GM18907 (cell line): ENCODE results near the gene EIF4E2.
"Not testable (repeated sequence)": the region's sequence is repeated elsewhere in the genome, so short reads cannot be mapped to it uniquely, and the experiment has no call there.

Source experiments
- ATAC-seq: cut with Tn5 transposase; IDR thresholded peaks from one replicate; pipeline ENCODE4 v1.9.1; 2021; ENCODE audit warnings: mild to moderate bottlenecking, moderate library complexity; ENCODE audit not compliant: unreplicated experiment

Gene EIF4E2

DNA sequence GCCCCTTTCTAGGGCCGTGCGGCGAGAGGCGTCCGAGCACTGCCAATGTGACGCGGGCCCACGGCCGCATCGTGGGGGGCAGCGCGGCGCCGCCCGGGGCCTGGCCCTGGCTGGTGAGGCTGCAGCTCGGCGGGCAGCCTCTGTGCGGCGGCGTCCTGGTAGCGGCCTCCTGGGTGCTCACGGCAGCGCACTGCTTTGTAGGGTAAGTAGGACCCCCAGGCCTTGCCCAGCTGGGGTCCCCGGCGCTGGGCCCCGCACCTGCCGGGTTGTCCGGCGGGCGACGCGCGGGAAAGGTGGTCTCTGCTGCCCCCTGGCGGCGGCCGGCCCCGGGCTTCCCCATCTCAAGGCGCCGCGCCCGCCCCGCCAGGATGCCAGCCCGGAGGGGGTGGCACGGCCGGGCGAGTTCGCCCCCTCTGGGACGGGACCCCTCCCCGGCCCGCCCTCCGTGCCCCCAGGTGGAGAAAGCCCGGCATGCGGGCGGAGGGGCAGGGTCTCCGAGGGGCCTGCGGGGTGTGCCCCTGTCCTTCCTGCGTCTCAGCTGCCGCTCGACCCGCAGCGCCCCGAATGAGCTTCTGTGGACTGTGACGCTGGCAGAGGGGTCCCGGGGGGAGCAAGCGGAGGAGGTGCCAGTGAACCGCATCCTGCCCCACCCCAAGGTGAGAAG, 28.4 kb upstream of the EIF4E2 start:
- ATAC-seq = no peak

GRCh38 chr2:232522623-232523401, 27.7 kb upstream of the EIF4E2 start:
- ATAC-seq = no peak

- ATAC-seq = no peak
Observed at GRCh38 chr2:232523402-232523681, 27.1 kb upstream of the EIF4E2 start.

- ATAC-seq = no peak
Observed at GRCh38 chr2:232523682-232524597, 26.5 kb upstream of the EIF4E2 start.

DNA sequence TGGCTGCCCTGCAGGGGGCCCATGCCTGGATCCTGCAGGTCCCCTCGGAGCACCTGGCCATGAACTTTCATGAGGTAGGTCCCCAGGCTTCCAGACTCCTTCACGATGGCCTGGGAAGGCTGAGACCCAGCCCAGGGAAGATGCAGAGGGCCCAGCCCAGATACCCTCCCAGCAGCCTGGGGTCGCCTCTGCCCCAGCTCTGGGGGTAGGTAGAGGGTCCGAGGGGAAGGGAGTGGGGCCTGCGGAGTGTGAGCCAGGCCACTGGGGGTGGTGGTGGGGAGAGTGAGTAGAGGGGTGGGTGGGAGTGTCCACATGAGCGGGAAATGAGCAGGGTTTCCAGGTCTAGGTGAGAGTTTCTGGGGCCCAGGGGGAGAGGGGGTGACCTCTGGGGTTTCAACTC, 25.7 kb upstream of the EIF4E2 start:
- no peak for ATAC-seq

GRCh38 chr2:232525199-232525598, 25.3 kb upstream of the EIF4E2 start:
- ATAC-seq = no peak

- ATAC-seq = no peak
Observed at GRCh38 chr2:232525791-232526371, 24.6 kb upstream of the EIF4E2 start, which contains the start of gene CHRND. Gene CHRND, plus strand, starts transcription at chr2:232526160. Its CDS starts 56 bp downstream, at chr2:232526216.

- ATAC-seq = no peak
Observed at GRCh38 chr2:232526372-232526941, 24.0 kb upstream of the EIF4E2 start.

DNA sequence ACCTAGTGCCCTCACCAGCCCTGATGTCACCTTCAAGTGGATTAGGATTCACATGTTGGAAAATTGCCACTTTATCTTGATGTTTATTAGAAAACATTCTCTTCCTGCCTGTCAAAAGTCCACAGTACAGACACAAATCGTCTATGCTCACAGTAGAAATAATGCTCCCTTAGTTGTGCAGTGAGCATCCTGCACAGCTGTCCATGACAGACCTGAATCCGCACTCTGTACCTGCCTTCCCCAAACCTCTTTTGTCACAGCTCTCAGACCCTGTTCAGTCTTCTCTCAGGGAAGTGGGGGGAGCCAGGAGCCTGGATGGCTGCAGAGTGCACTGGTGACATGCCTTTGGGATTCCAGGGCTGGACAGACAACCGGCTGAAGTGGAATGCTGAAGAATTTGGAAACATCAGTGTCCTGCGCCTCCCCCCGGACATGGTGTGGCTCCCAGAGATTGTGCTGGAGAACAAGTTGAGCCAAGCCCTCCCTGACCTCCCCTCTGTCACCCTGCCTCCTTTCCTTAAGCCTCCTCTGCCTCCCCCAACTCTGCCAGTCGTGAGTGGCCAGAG, 22.5 kb upstream of the EIF4E2 start:
- no peak for ATAC-seq

DNA sequence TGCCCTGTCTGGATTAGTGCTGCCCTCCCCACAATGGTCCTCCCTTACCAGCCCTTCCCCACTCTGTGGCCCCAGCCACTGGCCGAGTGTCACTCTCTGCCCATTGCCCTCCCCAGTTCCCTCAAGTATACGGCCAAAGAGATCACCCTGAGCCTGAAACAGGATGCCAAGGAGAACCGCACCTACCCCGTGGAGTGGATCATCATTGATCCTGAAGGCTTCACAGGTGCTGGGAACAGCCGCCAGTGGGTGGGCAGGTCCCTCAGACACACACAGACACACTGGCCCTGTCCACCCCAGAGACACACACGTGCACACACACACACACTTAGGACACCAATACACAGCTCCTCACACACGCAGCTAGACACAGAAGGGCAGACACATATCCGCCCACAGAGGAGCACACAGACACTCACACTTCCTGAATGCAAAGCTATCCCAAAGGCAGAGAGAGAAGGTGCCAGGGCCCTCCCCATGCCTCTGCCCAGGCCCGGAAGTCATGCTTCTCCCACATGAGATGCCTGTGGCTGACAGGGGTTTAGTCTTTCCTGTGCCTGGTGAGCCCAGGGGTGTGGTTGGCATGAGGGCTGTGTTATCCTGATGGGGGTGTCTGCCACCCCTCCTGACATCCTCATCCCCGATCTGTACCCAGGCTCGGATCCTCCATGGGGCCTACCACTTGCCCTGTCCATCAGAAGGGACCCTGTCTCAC, 21.6 kb upstream of the EIF4E2 start:
- ATAC-seq = no peak

GRCh38 chr2:232529806-232530547, 20.5 kb upstream of the EIF4E2 start:
- ATAC-seq = no peak

DNA sequence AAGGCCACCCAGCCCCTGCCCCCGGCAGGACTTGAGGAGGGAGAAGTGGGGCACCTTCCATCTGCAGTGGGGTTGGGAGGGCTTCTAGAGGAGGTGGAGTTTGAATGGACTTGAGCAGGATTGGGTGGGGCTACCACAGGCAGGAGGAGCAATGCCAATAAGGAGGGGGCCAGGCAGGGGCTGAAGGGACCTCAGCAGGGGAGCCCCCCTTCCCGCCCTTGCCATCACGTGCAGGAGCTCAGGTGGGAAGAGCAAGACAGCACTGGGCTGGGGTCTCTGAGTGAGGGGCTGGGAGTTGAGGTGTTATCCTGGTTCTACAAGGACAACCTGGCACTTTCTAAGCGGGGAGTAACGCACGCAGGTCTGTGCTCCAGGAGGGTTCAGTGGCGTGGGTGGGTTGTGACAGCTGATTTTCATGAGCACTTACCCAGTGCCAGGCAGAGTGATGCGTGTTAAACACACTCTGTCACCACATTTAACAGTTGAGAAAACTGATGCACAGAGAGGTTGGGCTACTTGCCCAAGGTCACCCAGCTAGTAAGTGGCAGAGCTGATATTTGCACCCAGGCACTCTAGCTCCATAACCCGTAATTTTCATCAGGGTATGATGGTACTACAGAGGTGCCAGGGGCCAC, 19.7 kb upstream of the EIF4E2 start:
- ATAC-seq = no peak

GRCh38 chr2:232532419-232532818, 18.1 kb upstream of the EIF4E2 start:
- ATAC-seq = no peak

DNA sequence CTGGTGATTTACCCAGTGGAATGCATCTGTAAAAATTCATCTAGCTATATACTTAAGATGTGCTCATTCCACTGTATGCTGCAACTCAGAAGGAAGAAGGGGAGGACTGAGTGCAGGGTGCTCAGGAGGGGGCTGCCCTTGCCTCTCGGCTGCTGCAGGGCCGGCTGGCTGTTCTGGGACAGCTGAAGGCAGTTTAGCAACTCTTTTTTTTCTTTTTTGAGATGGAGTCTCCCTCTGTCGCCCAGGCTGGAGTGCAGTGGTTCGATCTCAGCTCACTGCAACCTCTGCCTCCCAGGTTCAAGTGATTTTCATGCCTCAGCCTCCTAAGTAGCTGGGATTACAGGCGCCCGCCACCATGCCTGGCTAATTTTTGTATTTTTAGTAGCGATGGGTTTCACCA, 17.7 kb upstream of the EIF4E2 start:
- not testable (repeated sequence) for ATAC-seq

- no peak for ATAC-seq
Observed at GRCh38 chr2:232533944-232534710, 16.4 kb upstream of the EIF4E2 start.

- no peak for ATAC-seq
Observed at GRCh38 chr2:232534940-232535651, 15.4 kb upstream of the EIF4E2 start.

DNA sequence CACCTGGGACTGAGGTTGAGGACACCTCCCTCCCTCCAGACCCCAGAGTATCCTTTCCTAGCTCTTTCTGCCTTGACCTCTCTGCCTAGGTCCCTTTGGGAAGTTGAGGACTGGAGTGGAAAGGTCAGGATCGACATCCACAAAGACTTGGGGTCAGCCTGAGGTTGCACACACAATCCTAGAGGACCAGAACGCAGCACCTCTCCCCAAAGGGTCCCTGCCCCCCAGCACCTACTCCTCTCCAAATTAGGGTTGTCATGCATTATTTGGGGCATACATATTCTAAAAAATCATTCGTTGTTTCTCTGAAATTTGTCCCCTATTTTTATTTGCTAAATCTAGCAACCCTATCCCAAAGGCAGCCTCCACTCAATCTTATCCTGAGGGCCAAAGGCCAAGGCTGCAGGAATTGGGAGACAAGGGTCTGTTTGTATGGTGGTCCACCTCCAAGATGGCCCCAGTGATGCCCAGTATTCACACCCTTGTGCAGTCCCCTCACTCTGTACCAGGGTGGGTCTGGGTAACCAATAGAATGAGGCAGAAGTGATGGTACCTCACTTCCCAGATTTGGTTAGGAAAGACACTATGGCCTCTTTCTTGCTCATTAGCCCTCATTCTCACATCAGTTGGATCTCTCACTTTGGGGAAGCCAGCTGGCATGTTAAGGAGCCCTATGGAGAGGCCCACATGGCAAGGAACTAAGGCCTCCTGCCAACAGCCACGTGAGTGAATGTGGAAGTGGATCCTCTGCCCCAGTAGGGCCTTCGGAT, 14.5 kb upstream of the EIF4E2 start:
- no peak for ATAC-seq
